22Rv1 (cell line): ENCODE results near the gene C2orf92.

Source experiments
- ZFX ChIP-seq: fragments of 450-650 bp; IDR thresholded peaks from 2 replicates; pipeline ENCODE4 v1.6.1; 2017; ENCODE audit warnings: antibody characterized with exemption, borderline replicate concordance
- TF ChIP-seq, protein P1 (sequence below): fragments of 450-650 bp; IDR thresholded peaks from 2 replicates; pipeline ENCODE4 v1.5.1; 2017; ENCODE audit warnings: mild to moderate bottlenecking

DNA sequence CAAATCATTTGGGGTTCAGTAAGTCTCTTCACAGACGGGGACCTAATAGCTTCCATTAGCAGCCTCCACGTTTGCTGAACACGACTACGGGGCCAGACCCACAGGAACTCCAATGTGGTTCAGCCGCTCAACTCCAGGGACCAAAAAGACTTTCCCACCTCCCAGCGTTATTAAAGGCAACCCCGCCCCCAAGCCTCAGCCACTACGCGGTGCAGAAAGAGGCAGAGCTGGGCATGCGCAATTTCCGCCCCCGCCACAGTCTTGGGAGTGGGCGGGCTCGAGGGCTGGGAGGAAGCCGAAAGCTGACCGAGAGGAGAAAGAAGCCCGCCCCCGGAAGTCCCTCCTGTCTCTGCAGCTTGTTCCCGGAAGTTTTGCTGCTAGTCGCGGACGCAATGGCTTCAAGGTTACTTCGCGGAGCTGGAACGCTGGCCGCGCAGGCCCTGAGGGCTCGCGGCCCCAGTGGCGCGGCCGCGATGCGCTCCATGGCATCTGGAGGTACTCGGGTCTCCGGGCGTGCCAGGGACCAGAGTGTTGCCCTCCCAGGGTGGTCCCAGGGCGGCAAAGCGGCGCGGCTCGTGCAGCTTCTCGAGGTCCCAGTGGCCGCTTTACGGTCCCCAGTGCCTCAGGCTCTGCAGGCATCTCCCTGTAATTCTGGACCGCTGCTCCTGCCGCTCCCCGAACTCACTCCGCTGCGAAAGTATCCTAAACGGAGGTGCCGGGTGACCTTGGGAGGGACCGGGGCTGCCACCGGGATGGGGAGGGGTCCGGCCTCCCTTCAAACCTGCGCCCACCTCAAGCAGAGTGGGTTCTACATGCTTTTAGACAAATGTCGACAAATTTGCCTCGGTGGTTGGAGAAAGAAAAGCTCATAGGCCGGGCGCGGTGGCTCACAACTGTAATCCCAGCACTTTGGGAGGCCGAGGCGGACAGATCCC lies 23.6 kb upstream of the C2orf92 start, which contains the start of gene COX5B:
- TF ChIP-seq, protein P1, sequence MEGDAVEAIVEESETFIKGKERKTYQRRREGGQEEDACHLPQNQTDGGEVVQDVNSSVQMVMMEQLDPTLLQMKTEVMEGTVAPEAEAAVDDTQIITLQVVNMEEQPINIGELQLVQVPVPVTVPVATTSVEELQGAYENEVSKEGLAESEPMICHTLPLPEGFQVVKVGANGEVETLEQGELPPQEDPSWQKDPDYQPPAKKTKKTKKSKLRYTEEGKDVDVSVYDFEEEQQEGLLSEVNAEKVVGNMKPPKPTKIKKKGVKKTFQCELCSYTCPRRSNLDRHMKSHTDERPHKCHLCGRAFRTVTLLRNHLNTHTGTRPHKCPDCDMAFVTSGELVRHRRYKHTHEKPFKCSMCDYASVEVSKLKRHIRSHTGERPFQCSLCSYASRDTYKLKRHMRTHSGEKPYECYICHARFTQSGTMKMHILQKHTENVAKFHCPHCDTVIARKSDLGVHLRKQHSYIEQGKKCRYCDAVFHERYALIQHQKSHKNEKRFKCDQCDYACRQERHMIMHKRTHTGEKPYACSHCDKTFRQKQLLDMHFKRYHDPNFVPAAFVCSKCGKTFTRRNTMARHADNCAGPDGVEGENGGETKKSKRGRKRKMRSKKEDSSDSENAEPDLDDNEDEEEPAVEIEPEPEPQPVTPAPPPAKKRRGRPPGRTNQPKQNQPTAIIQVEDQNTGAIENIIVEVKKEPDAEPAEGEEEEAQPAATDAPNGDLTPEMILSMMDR, result no peak
- TF ChIP-seq ZFX, result no peak
